Measurements from ENCODE around the gene PDE4D. TPM values are rescaled to one million over a fixed set of nuclear protein-coding genes. Genes with fewer than 3 reads are reported as not detected.

PDE4D gene
- total RNA-seq, 1 experiment from 2014 or later = 6.5 TPM

DNA sequence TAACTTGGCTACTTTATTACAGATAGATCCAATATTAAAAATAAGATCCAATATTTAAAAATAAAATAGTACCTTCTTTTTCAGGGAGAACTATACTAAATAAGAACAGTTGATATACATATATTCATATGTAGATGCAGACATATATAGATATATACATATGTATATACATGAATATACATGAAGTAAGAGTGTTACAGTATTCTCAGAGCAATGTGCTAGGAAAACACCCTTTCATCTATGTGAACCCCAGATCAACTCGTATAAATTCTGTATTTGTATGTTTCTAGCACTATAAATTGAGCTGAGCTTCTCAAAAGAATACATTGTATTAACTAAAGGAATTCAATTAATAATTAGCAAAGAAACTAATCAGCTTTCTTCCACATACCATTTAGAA lies 287.6 kb downstream of the PDE4D start:
- CTCF ChIA-PET = no interaction called here
- POLR2A ChIA-PET (ENCODE audit: low non-redundant PET) = no interaction called here
- Histone ChIP-seq H3K4me1 (ENCODE audit: insufficient read depth, low read length, poor library complexity, severe bottlenecking) (no peaks in the 10 kb centered on the region), H3K36me3 (ENCODE audit: insufficient read depth, low read length, poor library complexity, severe bottlenecking) (no peaks in the 10 kb centered on the region), H3K27me3 (replicated peaks; ENCODE audit: insufficient read depth, low read depth, low read length, poor library complexity) (no peaks in the 10 kb centered on the region), H3K9me3 (ENCODE audit: low read depth, low read length, poor library complexity, severe bottlenecking) (no peaks in the 10 kb centered on the region), H3K4me3 (ENCODE audit: low read depth, low read length, poor library complexity, severe bottlenecking) (no peak overlapping the region), H3K27ac (ENCODE audit: low read depth, low read length, poor library complexity, severe bottlenecking) (no peak overlapping the region)
- no TSS peak for BruUV-seq (replicated peaks)
- intact Hi-C loops (cut with micrococcal nuclease; ENCODE audit: unreplicated experiment) = no loop called here
- DNase-seq (ENCODE audit: low spot score) = no peak
- TF ChIP-seq, protein P1, sequence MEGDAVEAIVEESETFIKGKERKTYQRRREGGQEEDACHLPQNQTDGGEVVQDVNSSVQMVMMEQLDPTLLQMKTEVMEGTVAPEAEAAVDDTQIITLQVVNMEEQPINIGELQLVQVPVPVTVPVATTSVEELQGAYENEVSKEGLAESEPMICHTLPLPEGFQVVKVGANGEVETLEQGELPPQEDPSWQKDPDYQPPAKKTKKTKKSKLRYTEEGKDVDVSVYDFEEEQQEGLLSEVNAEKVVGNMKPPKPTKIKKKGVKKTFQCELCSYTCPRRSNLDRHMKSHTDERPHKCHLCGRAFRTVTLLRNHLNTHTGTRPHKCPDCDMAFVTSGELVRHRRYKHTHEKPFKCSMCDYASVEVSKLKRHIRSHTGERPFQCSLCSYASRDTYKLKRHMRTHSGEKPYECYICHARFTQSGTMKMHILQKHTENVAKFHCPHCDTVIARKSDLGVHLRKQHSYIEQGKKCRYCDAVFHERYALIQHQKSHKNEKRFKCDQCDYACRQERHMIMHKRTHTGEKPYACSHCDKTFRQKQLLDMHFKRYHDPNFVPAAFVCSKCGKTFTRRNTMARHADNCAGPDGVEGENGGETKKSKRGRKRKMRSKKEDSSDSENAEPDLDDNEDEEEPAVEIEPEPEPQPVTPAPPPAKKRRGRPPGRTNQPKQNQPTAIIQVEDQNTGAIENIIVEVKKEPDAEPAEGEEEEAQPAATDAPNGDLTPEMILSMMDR (conservative IDR thresholded peaks at IDR 0.05; ENCODE audit: low read depth, low read length) = no peak
- TF ChIP-seq EZH2 (IDR thresholded peaks at IDR 0.05; ENCODE audit: borderline replicate concordance, low read depth, low read length, poor library complexity, severe bottlenecking) = no peak

DNA sequence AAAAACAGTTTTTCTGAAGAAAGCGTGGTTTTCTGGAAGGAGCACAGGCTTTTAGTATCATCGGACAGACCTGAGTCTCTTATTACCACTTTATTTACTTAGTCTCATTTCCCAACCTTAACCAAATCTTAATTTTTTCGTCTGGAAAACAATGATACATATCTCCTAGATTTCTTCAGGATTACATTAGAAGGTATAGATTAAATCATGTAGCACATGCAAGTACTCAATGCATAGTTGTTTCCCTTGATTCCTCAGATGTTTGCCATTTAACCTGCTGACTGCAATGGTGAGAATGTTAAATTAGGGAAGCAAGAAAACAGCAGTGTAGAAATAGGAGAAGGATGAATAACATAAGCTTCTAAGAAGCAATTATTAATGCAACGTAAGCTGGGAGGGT lies 289.4 kb downstream of the PDE4D start:
- H3K9me3 ChIP-seq (ENCODE audit: low read depth, low read length, poor library complexity, severe bottlenecking) = no peaks in the 10 kb centered on the region
- no peaks in the 10 kb centered on the region for H3K36me3 ChIP-seq (ENCODE audit: insufficient read depth, low read length, poor library complexity, severe bottlenecking)
- POLR2A ChIA-PET (ENCODE audit: low non-redundant PET) = no interaction called here
- H3K4me1 ChIP-seq (ENCODE audit: insufficient read depth, low read length, poor library complexity, severe bottlenecking) = no peaks in the 10 kb centered on the region
- CTCF ChIA-PET = no interaction called here
- H3K27me3 ChIP-seq (replicated peaks; ENCODE audit: insufficient read depth, low read depth, low read length, poor library complexity) = no peaks in the 10 kb centered on the region
- H3K27ac ChIP-seq (ENCODE audit: low read depth, low read length, poor library complexity, severe bottlenecking) = no peak overlapping the region
- no peak for TF ChIP-seq EZH2 (IDR thresholded peaks at IDR 0.05; ENCODE audit: borderline replicate concordance, low read depth, low read length, poor library complexity, severe bottlenecking)
- TF ChIP-seq, protein P1 (conservative IDR thresholded peaks at IDR 0.05; ENCODE audit: low read depth, low read length) = no peak
- no TSS peak for BruUV-seq (replicated peaks)
- no peak overlapping the region for H3K4me3 ChIP-seq (ENCODE audit: low read depth, low read length, poor library complexity, severe bottlenecking)
- intact Hi-C loops (cut with micrococcal nuclease; ENCODE audit: unreplicated experiment) = no loop called here
- DNase-seq (ENCODE audit: low spot score) = no peak

DNA sequence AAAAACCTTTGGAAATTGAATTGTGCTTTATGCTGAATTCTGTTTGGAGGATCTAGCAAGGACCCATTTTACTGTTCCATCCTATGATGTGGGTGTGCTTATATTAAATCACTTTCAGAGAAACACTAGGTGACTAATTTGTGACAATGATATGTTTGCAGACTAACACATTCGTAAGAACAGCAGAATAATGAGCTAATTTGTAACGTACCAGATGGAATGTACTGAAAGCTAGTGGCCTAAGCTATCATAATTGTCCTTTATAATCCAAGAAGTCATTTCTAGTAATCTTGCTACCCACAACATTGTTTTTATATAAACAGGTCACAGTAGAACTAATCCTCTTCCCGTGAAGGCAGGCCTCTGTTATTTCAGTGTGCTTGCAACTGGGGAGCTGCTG lies 292.5 kb downstream of the PDE4D start:
- CTCF ChIA-PET = no interaction called here
- TF ChIP-seq EZH2 (IDR thresholded peaks at IDR 0.05; ENCODE audit: borderline replicate concordance, low read depth, low read length, poor library complexity, severe bottlenecking) = no peak
- TF ChIP-seq, protein P1 (conservative IDR thresholded peaks at IDR 0.05; ENCODE audit: low read depth, low read length) = no peak

More for the DNA sequence above, 292.5 kb downstream of the PDE4D start:
- Histone ChIP-seq H3K27ac (ENCODE audit: low read depth, low read length, poor library complexity, severe bottlenecking) (no peak overlapping the region), H3K4me1 (ENCODE audit: insufficient read depth, low read length, poor library complexity, severe bottlenecking) (peaks cover 2% of the 10 kb centered on the region), H3K9me3 (ENCODE audit: low read depth, low read length, poor library complexity, severe bottlenecking) (no peaks in the 10 kb centered on the region), H3K27me3 (replicated peaks; ENCODE audit: insufficient read depth, low read depth, low read length, poor library complexity) (no peaks in the 10 kb centered on the region), H3K36me3 (ENCODE audit: insufficient read depth, low read length, poor library complexity, severe bottlenecking) (no peaks in the 10 kb centered on the region), H3K4me3 (ENCODE audit: low read depth, low read length, poor library complexity, severe bottlenecking) (no peak overlapping the region)
- POLR2A ChIA-PET (ENCODE audit: low non-redundant PET) = interaction anchor here (0.7 kb wide), 1 partner anchor 1012 kb away, joined by 10 read pairs; no protein-coding TSS in a partner anchor
- intact Hi-C loops (cut with micrococcal nuclease; ENCODE audit: unreplicated experiment) = no loop called here
- no peak for DNase-seq (ENCODE audit: low spot score)
- no TSS peak for BruUV-seq (replicated peaks)
